Measurements from ENCODE around the gene TNFRSF4.

The TNFRSF4 gene

GRCh38 chr1:1199141-1199960, 14.6 kb downstream of the TNFRSF4 start:
- H2BK15ac ChIP-seq (replicated peaks; ENCODE audit: low read depth) = no peak overlapping the region
- H3K4ac ChIP-seq (ENCODE audit: low read depth, low read length) = no peak overlapping the region
- DNase-seq = no peak
- no peak overlapping the region for H3K56ac ChIP-seq (ENCODE audit: low read length)
- H4K5ac ChIP-seq (ENCODE audit: low read length) = no peak overlapping the region
- no peak overlapping the region for H3K27ac ChIP-seq (ENCODE audit: low read depth, low read length)
- H3K9ac ChIP-seq (ENCODE audit: low read length) = no peak overlapping the region
- no peaks in the 10 kb centered on the region for H3K27me3 ChIP-seq (ENCODE audit: insufficient read depth, low read length, poor library complexity)
- H3K79me1 ChIP-seq (ENCODE audit: low read length) = no peaks in the 10 kb centered on the region
- no peaks in the 10 kb centered on the region for H3K4me1 ChIP-seq (ENCODE audit: control insufficient read depth, low read depth, low read length)
- no peak overlapping the region for H2AK5ac ChIP-seq (ENCODE audit: low read length)
- H3K4me3 ChIP-seq (ENCODE audit: low read length) = no peak overlapping the region
- H3K79me2 ChIP-seq (ENCODE audit: control insufficient read depth, insufficient read depth, low read length) = no peaks in the 10 kb centered on the region
- H3K36me3 ChIP-seq (ENCODE audit: control insufficient read depth, insufficient read depth, low read length) = no peaks in the 10 kb centered on the region
- no CpG with 5 or more reads among the region's 22 CpGs for WGBS (ENCODE audit: extremely low coverage, insufficient coverage, low lambda C conversion rate)
- H2BK120ac ChIP-seq (ENCODE audit: low read depth, low read length) = no peak overlapping the region
- H3K4me2 ChIP-seq (ENCODE audit: low read length) = no peak overlapping the region
- H2BK5ac ChIP-seq (ENCODE audit: low read length) = no peak overlapping the region
- no peak overlapping the region for H3K18ac ChIP-seq (ENCODE audit: low read length)
- no peak overlapping the region for H4K8ac ChIP-seq (ENCODE audit: low read depth, low read length)
- no peak overlapping the region for H3K23ac ChIP-seq (ENCODE audit: low read length)

DNA sequence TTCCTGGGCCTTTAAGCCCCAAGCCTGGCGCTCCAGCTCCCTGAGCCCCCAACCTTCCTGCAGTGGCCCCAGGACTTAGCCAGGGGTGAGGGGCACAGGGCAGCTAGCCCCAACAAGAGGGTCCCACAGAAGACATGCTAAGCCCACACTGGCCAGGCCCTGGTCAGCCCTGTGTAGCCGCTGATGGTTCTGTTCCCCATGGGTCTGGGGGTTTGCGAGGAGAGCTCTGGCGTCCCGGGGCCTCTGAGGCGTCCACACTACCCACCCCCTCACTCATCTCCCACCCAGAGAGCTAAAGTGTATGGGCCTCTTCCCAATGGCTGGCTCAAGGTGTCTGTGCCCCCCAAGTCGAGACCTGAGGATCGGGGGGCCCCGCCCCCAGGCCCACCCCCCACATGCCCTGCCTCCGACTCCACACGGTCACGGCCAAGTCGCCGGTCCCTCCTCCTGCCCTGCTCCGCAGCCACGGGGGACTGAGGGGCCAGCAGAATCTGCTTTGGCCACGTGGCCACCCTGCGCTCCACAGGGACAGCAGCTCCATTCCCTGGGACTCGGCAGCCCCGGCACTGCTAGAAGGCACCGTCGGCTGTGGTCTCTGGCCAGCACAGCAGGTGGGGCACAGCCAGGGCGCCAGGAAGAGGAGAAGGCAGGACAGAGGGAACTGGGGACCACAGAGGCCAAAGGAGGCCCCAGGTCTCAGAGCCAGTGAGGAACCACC, 15.4 kb downstream of the TNFRSF4 start:
- Histone ChIP-seq H3K79me1 (ENCODE audit: low read length) (no peaks in the 10 kb centered on the region), H3K27ac (ENCODE audit: low read depth, low read length) (no peak overlapping the region)
- DNase-seq = no peak

GRCh38 chr1:1197551-1198422, 16.2 kb downstream of the TNFRSF4 start:
- no peaks in the 10 kb centered on the region for H3K27me3 ChIP-seq (ENCODE audit: insufficient read depth, low read length, poor library complexity)
- no peak overlapping the region for H3K27ac ChIP-seq (ENCODE audit: low read depth, low read length)
- no peak overlapping the region for H4K5ac ChIP-seq (ENCODE audit: low read length)
- no peaks in the 10 kb centered on the region for H3K4me1 ChIP-seq (ENCODE audit: control insufficient read depth, low read depth, low read length)
- no peak overlapping the region for H3K4me3 ChIP-seq (ENCODE audit: low read length)
- H3K18ac ChIP-seq (ENCODE audit: low read length) = no peak overlapping the region
- no peak overlapping the region for H2BK120ac ChIP-seq (ENCODE audit: low read depth, low read length)
- no peak for DNase-seq
- no peaks in the 10 kb centered on the region for H3K36me3 ChIP-seq (ENCODE audit: control insufficient read depth, insufficient read depth, low read length)
- no peak overlapping the region for H3K4ac ChIP-seq (ENCODE audit: low read depth, low read length)
- H3K9ac ChIP-seq (ENCODE audit: low read length) = no peak overlapping the region
- H3K79me1 ChIP-seq (ENCODE audit: low read length) = no peaks in the 10 kb centered on the region
- no peak overlapping the region for H3K56ac ChIP-seq (ENCODE audit: low read length)
- WGBS (ENCODE audit: extremely low coverage, insufficient coverage, low lambda C conversion rate) = no CpG with 5 or more reads among the region's 48 CpGs
- no peak overlapping the region for H3K23ac ChIP-seq (ENCODE audit: low read length)
- no peaks in the 10 kb centered on the region for H3K79me2 ChIP-seq (ENCODE audit: control insufficient read depth, insufficient read depth, low read length)
- H2BK5ac ChIP-seq (ENCODE audit: low read length) = no peak overlapping the region
- H3K4me2 ChIP-seq (ENCODE audit: low read length) = no peak overlapping the region
- H4K8ac ChIP-seq (ENCODE audit: low read depth, low read length) = no peak overlapping the region
- no peak overlapping the region for H2BK15ac ChIP-seq (replicated peaks; ENCODE audit: low read depth)
- no peak overlapping the region for H2AK5ac ChIP-seq (ENCODE audit: low read length)

More for the DNA sequence above, 15.4 kb downstream of the TNFRSF4 start:
- no peak overlapping the region for H2BK120ac ChIP-seq (ENCODE audit: low read depth, low read length)
- no CpG with 5 or more reads among the region's 23 CpGs for WGBS (ENCODE audit: extremely low coverage, insufficient coverage, low lambda C conversion rate)
- no peak overlapping the region for H2BK15ac ChIP-seq (replicated peaks; ENCODE audit: low read depth)
- no peak overlapping the region for H4K8ac ChIP-seq (ENCODE audit: low read depth, low read length)
- no peak overlapping the region for H3K18ac ChIP-seq (ENCODE audit: low read length)
- H3K36me3 ChIP-seq (ENCODE audit: control insufficient read depth, insufficient read depth, low read length) = no peaks in the 10 kb centered on the region
- H3K27me3 ChIP-seq (ENCODE audit: insufficient read depth, low read length, poor library complexity) = no peaks in the 10 kb centered on the region
- no peak overlapping the region for H2BK5ac ChIP-seq (ENCODE audit: low read length)
- no peak overlapping the region for H3K4me2 ChIP-seq (ENCODE audit: low read length)
- H3K79me2 ChIP-seq (ENCODE audit: control insufficient read depth, insufficient read depth, low read length) = no peaks in the 10 kb centered on the region
- no peak overlapping the region for H3K23ac ChIP-seq (ENCODE audit: low read length)
- H4K5ac ChIP-seq (ENCODE audit: low read length) = no peak overlapping the region
- no peak overlapping the region for H2AK5ac ChIP-seq (ENCODE audit: low read length)
- no peak overlapping the region for H3K4me3 ChIP-seq (ENCODE audit: low read length)
- H3K4me1 ChIP-seq (ENCODE audit: control insufficient read depth, low read depth, low read length) = no peaks in the 10 kb centered on the region
- no peak overlapping the region for H3K9ac ChIP-seq (ENCODE audit: low read length)
- H3K4ac ChIP-seq (ENCODE audit: low read depth, low read length) = no peak overlapping the region
- H3K56ac ChIP-seq (ENCODE audit: low read length) = no peak overlapping the region

DNA sequence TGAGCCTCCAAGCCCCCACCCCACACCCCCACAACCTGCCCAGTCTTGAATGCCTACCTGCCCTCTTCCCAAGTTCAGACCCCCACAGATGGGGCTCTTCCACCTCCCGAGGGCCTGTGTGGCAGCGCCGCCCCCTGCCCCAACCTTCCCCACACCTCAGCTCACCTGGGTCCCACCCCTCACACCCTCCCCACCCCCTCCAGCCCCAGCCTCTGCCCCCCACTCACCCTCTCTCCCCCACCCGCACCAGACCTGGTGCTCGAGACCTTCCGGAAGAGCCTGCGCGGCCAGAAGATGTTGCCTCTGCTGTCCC, 16.8 kb downstream of the TNFRSF4 start:
- no peak overlapping the region for H2BK5ac ChIP-seq (ENCODE audit: low read length)
- H2BK120ac ChIP-seq (ENCODE audit: low read depth, low read length) = no peak overlapping the region
- H3K36me3 ChIP-seq (ENCODE audit: control insufficient read depth, insufficient read depth, low read length) = no peaks in the 10 kb centered on the region
- H3K27ac ChIP-seq (ENCODE audit: low read depth, low read length) = no peak overlapping the region
- H3K4ac ChIP-seq (ENCODE audit: low read depth, low read length) = no peak overlapping the region
- no peak overlapping the region for H3K23ac ChIP-seq (ENCODE audit: low read length)
- H3K79me2 ChIP-seq (ENCODE audit: control insufficient read depth, insufficient read depth, low read length) = no peaks in the 10 kb centered on the region
- H3K4me2 ChIP-seq (ENCODE audit: low read length) = no peak overlapping the region
- H4K8ac ChIP-seq (ENCODE audit: low read depth, low read length) = no peak overlapping the region
- DNase-seq = no peak
- no peak overlapping the region for H3K56ac ChIP-seq (ENCODE audit: low read length)
- H3K4me3 ChIP-seq (ENCODE audit: low read length) = no peak overlapping the region
- no peaks in the 10 kb centered on the region for H3K27me3 ChIP-seq (ENCODE audit: insufficient read depth, low read length, poor library complexity)
- no peak overlapping the region for H4K5ac ChIP-seq (ENCODE audit: low read length)
- H2BK15ac ChIP-seq (replicated peaks; ENCODE audit: low read depth) = no peak overlapping the region
- no peak overlapping the region for H3K18ac ChIP-seq (ENCODE audit: low read length)
- H2AK5ac ChIP-seq (ENCODE audit: low read length) = no peak overlapping the region
- no peaks in the 10 kb centered on the region for H3K4me1 ChIP-seq (ENCODE audit: control insufficient read depth, low read depth, low read length)
- no peak overlapping the region for H3K9ac ChIP-seq (ENCODE audit: low read length)
- WGBS (ENCODE audit: extremely low coverage, insufficient coverage, low lambda C conversion rate) = no CpG with 5 or more reads among the region's 8 CpGs
- no peaks in the 10 kb centered on the region for H3K79me1 ChIP-seq (ENCODE audit: low read length)

GRCh38 chr1:1196431-1197187, 17.3 kb downstream of the TNFRSF4 start:
- Histone ChIP-seq H2BK120ac (ENCODE audit: low read depth, low read length) (no peak overlapping the region), H3K4ac (ENCODE audit: low read depth, low read length) (no peak overlapping the region), H2AK5ac (ENCODE audit: low read length) (no peak overlapping the region), H3K18ac (ENCODE audit: low read length) (no peak overlapping the region), H3K36me3 (ENCODE audit: control insufficient read depth, insufficient read depth, low read length) (no peaks in the 10 kb centered on the region), H3K79me1 (ENCODE audit: low read length) (no peaks in the 10 kb centered on the region), H3K9ac (ENCODE audit: low read length) (no peak overlapping the region), H4K5ac (ENCODE audit: low read length) (no peak overlapping the region), H3K4me1 (ENCODE audit: control insufficient read depth, low read depth, low read length) (no peaks in the 10 kb centered on the region), H3K56ac (ENCODE audit: low read length) (no peak overlapping the region), H3K79me2 (ENCODE audit: control insufficient read depth, insufficient read depth, low read length) (no peaks in the 10 kb centered on the region), H3K27ac (ENCODE audit: low read depth, low read length) (no peak overlapping the region), H2BK15ac (replicated peaks; ENCODE audit: low read depth) (no peak overlapping the region), H2BK5ac (ENCODE audit: low read length) (no peak overlapping the region), H3K4me3 (ENCODE audit: low read length) (no peak overlapping the region), H3K4me2 (ENCODE audit: low read length) (no peak overlapping the region), H3K23ac (ENCODE audit: low read length) (no peak overlapping the region), H3K27me3 (ENCODE audit: insufficient read depth, low read length, poor library complexity) (no peaks in the 10 kb centered on the region), H4K8ac (ENCODE audit: low read depth, low read length) (no peak overlapping the region)
- WGBS (ENCODE audit: extremely low coverage, insufficient coverage, low lambda C conversion rate) = no CpG with 5 or more reads among the region's 13 CpGs
- no peak for DNase-seq
